ENCODE data around the gene EAPP. TPM values are rescaled to one million over a fixed set of nuclear protein-coding genes. Genes with fewer than 3 reads are reported as not detected.
"Not testable (repeated sequence)": the region's sequence is repeated elsewhere in the genome, so short reads cannot be mapped to it uniquely, and the experiment has no call there.

The EAPP gene
- total and polyA plus RNA-seq, 3 experiments from 2014 or later: 36.4 to 96.2 (median 38.6) TPM

DNA sequence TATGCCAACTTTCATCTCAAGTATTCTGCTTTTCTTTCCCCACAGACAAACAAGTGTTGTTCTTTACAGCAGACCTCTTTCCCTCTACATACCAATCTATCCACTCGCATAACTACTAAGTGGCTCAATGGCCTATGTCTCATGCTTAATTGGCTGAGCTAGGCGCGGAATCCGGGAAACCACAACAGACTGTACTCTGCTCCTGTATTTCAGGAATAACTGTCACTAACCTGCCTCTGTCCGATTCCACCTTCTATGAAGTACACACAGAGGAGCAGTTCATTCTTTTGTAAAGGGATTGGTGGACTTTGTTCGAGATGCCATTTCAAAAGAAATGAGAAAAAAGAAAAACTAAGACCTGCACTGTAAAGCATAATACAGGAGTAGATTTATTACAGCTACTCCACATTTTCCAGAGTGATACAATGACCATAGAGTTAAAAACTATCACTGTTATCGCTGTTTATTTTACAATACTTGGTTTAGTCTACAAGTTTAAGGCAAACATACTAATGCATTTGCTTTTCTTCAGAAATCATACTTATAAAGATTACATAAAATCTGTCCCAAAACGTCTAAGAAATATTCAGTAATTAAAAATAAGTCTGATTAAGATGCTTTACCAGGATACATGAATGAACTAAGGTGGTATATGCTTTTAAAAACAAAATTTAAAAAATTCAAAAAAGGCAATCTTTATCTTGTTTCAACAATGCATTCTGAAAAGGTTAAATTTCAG lies 22.7 kb upstream of the EAPP start:
- not testable (repeated sequence) for DNase-seq; H3K4me1 ChIP-seq (ENCODE audit: insufficient read depth, low read length)

DNA sequence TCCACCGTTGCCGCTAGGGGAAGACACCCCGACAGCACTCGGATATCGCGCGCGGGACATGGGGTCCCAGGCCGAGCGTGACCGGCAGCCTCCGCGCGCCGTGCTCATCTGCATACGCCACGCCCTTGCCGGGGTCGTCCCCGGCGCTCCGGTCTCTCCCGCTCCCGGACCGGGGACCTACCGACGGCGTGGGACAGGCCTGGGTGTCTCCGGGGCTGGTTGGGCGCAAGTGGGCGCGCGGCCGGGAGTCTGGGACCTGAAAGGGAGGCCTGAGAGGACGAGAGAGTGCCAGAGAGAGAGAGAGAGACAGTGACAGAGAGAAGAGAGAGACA lies 17.0 kb upstream of the EAPP start:
- H3K27ac ChIP-seq (ENCODE audit: low read depth, low read length); H3K27me3 Mint-ChIP-seq; H3K9me3 ChIP-seq (ENCODE audit: low read length); CTCF ChIA-PET; H3K27me3 ChIP-seq (ENCODE audit: insufficient read depth, low read length, poor library complexity, severe bottlenecking); H3K4me3 Mint-ChIP-seq; H3K36me3 ChIP-seq (ENCODE audit: insufficient read depth, low read length); H3K36me3 Mint-ChIP-seq; POLR2A ChIA-PET; H3K4me3 ChIP-seq (ENCODE audit: low read length); H3K4me1 ChIP-seq (ENCODE audit: insufficient read depth, low read length); H3K27ac Mint-ChIP-seq; DNase-seq: not testable (repeated sequence)
- Mint-ChIP-seq H3K9me3 (peaks cover 6 to 17% (median 16%) of the 10 kb centered on the region in 5 donors), H3K4me1 (peaks cover 11 to 17% (median 13%) of the 10 kb centered on the region in 3 donors)

More for the DNA sequence above, 22.7 kb upstream of the EAPP start:
- H3K9me3 ChIP-seq (ENCODE audit: low read length); H3K27me3 Mint-ChIP-seq; H3K9me3 Mint-ChIP-seq; CTCF ChIA-PET; H3K27ac ChIP-seq (ENCODE audit: low read depth, low read length); H3K4me1 Mint-ChIP-seq; POLR2A ChIA-PET; H3K4me3 Mint-ChIP-seq; H3K4me3 ChIP-seq (ENCODE audit: low read length); H3K36me3 ChIP-seq (ENCODE audit: insufficient read depth, low read length); H3K27me3 ChIP-seq (ENCODE audit: insufficient read depth, low read length, poor library complexity, severe bottlenecking): not testable (repeated sequence)
- Mint-ChIP-seq H3K36me3 (peaks cover 0 to 32% (median 2%) of the 10 kb centered on the region in 3 donors), H3K27ac (peak overlapping the region in 1 of 8 donors; percentile 60)

DNA sequence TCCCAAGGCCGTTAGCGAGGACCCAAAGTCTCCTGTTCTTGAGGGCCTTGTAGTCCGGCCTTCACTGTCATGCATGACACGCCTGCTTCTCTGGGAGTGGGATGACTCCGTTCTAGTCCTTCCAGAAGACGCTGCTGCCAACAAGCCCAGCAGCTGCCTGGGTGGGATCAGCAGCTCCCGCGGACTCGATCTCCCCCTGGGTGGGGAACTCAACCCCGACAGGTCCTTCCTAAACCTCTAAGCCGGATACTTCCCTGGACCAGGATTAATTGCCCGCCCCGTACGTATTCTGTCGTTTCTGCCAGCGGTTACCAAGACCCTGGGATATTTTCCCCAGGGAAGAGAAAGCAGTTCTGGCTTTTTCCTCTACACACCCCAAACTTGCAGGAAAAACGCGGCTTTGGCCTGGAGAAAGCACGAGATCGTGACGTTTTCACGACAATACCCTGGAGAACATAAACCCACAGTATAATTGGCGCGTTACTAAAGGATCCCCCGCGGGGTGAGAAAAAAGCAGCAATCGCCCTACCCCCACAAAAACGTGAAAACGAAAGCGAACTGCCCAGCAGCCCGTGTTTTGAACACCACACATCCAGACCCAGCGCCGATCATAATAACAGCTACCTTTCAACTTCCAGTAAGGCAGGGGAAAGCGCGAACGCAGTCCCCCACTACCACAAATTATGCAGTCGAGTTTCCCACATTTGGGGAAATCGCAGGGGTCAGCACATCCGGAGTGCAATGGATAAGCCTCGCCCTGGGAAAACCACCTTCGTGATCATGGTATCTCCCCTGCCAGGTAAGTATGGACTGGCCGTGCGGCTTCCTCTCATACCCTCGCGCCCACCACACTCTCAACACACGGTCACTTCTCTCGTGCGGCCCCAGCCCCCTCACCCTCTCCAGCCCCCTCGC lies 16.3 kb upstream of the EAPP start:
- H3K4me3 Mint-ChIP-seq; H3K36me3 ChIP-seq (ENCODE audit: insufficient read depth, low read length); H3K4me3 ChIP-seq (ENCODE audit: low read length); H3K9me3 ChIP-seq (ENCODE audit: low read length); CTCF ChIA-PET; H3K27me3 ChIP-seq (ENCODE audit: insufficient read depth, low read length, poor library complexity, severe bottlenecking); H3K27me3 Mint-ChIP-seq; H3K27ac Mint-ChIP-seq; H3K4me1 ChIP-seq (ENCODE audit: insufficient read depth, low read length); H3K36me3 Mint-ChIP-seq; DNase-seq; H3K27ac ChIP-seq (ENCODE audit: low read depth, low read length); POLR2A ChIA-PET: not testable (repeated sequence)
- H3K9me3 Mint-ChIP-seq: peaks cover 7 to 22% (median 20%) of the 10 kb centered on the region in 5 donors
- H3K4me1 Mint-ChIP-seq: peaks cover 13 to 20% (median 15%) of the 10 kb centered on the region in 3 donors

DNA sequence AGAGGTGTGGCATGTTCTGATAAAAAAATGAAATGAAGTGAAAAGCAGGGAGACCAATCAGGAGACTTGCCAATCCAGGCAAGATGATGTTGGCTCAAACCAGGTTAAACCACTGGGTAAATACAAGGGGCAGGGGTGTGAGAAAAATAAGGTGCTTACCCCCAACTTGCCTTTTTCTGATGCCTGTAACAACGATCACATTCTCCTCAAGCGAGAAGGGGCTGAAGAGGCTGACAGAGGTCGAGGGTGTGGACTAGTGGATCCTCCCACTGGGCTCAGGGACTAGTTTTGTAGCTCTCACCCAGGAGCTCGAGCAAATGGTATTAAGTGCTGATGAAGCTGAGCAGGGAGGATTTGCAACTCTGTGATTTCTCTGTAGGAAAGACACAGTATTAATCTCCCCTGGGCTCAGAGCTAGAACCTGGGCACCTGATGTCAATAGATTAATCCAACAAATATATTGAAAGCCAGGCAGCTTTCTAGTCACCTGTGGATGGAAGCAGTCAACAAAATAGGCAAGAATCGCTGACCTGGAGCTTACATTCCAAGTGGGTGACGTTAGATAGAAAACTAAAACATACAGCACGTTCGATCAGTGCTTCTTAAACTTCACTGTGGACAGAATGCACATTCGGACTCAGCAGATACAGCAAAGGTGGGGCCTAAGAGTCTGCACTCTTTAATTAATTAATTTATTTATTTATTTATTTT lies 15.2 kb upstream of the EAPP start:
- Histone ChIP-seq H3K27me3 (ENCODE audit: insufficient read depth, low read length, poor library complexity, severe bottlenecking) (no peaks in the 10 kb centered on the region), H3K9me3 (ENCODE audit: low read length) (no peaks in the 10 kb centered on the region), H3K4me1 (ENCODE audit: insufficient read depth, low read length) (no peaks in the 10 kb centered on the region), H3K27ac (ENCODE audit: low read depth, low read length) (no peak overlapping the region), H3K4me3 (ENCODE audit: low read length) (no peak overlapping the region), H3K36me3 (ENCODE audit: insufficient read depth, low read length) (no peaks in the 10 kb centered on the region)
- Mint-ChIP-seq H3K9me3 (peaks cover 7 to 31% (median 24%) of the 10 kb centered on the region in 5 donors), H3K4me1 (peaks cover 16 to 23% (median 16%) of the 10 kb centered on the region in 3 donors), H3K36me3 (peaks cover 0 to 6% (median 1%) of the 10 kb centered on the region in 3 donors), H3K4me3 (peak overlapping the region; percentile 27 to 77 (median 66)), H3K27ac (peak overlapping the region in 7 of 8 donors; percentile 31 to 88 (median 79)), H3K27me3 (no peaks in the 10 kb centered on the region)
- ChIA-PET CTCF (interaction anchor here (0.6 kb wide), 1 partner anchor 22 kb away, joined by 3 read pairs; no protein-coding TSS in a partner anchor), POLR2A (interaction anchor here (1.0 kb wide), 1 partner anchor 15 kb away, joined by 3 read pairs; no protein-coding TSS in a partner anchor)
- DNase-seq: peak in 1 of 5 donors; percentile 5

DNA sequence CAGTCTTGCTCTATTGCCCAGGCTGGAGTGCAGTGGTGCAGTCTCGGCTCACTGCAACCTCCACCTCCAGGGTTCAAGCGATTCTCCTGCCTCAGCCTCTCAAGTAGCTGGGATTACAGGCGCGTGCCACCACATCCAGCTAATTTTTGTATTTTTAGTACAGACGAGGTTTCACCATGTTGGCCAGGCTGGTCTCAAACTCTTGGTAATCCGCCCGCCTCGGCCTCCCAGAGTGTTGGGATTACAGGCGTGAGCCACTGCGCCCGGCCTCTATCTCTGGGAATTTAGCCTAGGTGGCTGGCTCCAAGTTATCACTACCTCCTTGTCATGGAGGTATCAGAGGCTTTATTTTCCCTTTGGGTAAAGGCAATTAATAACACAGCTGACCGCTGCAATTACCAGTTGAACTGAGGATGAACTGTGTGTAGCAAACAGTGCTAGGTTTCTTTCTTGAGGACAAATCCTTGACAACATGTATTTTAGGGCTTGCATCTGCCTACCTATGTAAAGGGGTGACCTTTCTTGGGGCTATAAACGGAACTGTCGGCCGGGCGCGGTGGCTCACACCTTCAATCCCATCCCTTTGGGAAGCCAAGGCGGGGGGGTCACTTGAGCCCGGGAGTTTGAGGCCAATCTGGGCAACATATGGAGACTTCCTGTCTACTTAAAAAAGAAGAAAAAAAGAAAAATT lies 9.9 kb upstream of the EAPP start:
- H3K36me3 ChIP-seq (ENCODE audit: insufficient read depth, low read length); H3K4me3 ChIP-seq (ENCODE audit: low read length); H3K27me3 ChIP-seq (ENCODE audit: insufficient read depth, low read length, poor library complexity, severe bottlenecking); H3K9me3 ChIP-seq (ENCODE audit: low read length); H3K27ac ChIP-seq (ENCODE audit: low read depth, low read length); H3K36me3 Mint-ChIP-seq; H3K4me1 ChIP-seq (ENCODE audit: insufficient read depth, low read length); DNase-seq; H3K27me3 Mint-ChIP-seq; POLR2A ChIA-PET: not testable (repeated sequence)
- Mint-ChIP-seq H3K27ac (peak overlapping the region in 4 of 8 donors; percentile 11 to 81 (median 54)), H3K4me3 (peak overlapping the region in 4 of 7 donors; percentile 25 to 58 (median 42)), H3K9me3 (peaks cover 7 to 32% (median 24%) of the 10 kb centered on the region in 5 donors), H3K4me1 (peaks cover 13 to 24% (median 17%) of the 10 kb centered on the region in 3 donors)
- CTCF ChIA-PET: interaction anchor here (1.6 kb wide), 1 partner anchor 16 kb away, joined by 4 read pairs; no protein-coding TSS in a partner anchor

DNA sequence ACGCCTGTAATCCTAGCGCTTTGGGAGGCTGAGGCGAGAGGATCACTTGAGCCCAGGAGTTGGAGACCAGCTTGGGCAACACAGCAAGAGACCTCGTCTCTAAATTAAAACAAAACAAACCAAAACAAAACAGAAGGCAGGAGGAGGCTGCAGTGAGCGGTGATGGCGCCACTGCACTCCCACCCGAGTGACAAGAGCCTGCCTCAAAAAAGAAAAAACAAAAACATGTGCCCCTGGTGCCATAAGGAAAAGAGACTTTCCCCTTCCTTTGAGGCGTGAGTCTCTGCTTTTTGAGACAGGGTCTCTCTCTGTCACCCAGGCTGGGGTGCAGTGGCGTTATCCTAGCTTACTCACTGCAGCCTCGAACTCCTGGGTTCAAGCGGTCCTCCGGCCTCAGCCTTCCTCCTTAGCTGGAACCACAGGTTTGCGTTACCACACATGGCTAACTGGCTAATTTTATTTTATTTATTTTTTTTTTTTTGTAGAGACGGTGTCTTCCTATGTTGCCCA lies 9.0 kb upstream of the EAPP start:
- Mint-ChIP-seq H3K27me3 (no peaks in the 10 kb centered on the region), H3K4me1 (peaks cover 8 to 17% (median 12%) of the 10 kb centered on the region in 3 donors), H3K4me3 (peak overlapping the region in 5 of 7 donors; percentile 23 to 58 (median 41)), H3K9me3 (peaks cover 7 to 27% (median 19%) of the 10 kb centered on the region in 5 donors), H3K36me3 (peaks cover 0 to 6% (median 0%) of the 10 kb centered on the region in 3 donors), H3K27ac (peak overlapping the region in 2 of 8 donors; percentile 37 to 81)
- POLR2A ChIA-PET: interaction anchor here (0.7 to 0.8 kb wide), 2 partner anchors 68 to 82 kb away, joined by 4 to 5 read pairs; no protein-coding TSS in a partner anchor
- DNase-seq: peak in 2 of 5 donors; percentile 23 to 55
- no peaks in the 10 kb centered on the region for H3K4me1 ChIP-seq (ENCODE audit: insufficient read depth, low read length)
- H3K27me3 ChIP-seq (ENCODE audit: insufficient read depth, low read length, poor library complexity, severe bottlenecking): no peaks in the 10 kb centered on the region
- H3K27ac ChIP-seq (ENCODE audit: low read depth, low read length): no peak overlapping the region
- no peaks in the 10 kb centered on the region for H3K9me3 ChIP-seq (ENCODE audit: low read length)
- H3K36me3 ChIP-seq (ENCODE audit: insufficient read depth, low read length): no peaks in the 10 kb centered on the region
- CTCF ChIA-PET: interaction anchor here (0.6 to 1.6 kb wide), 2 partner anchors 17 to 307 kb away, joined by 4 to 5 read pairs; no protein-coding TSS in a partner anchor
- H3K4me3 ChIP-seq (ENCODE audit: low read length): no peak overlapping the region

DNA sequence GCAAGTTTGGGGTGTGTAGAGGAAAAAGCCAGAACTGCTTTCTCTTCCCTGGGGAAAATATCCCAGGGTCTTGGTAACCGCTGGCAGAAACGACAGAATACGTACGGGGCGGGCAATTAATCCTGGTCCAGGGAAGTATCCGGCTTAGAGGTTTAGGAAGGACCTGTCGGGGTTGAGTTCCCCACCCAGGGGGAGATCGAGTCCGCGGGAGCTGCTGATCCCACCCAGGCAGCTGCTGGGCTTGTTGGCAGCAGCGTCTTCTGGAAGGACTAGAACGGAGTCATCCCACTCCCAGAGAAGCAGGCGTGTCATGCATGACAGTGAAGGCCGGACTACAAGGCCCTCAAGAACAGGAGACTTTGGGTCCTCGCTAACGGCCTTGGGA lies 7.6 kb upstream of the EAPP start:
- H3K27me3 ChIP-seq (ENCODE audit: insufficient read depth, low read length, poor library complexity, severe bottlenecking); H3K4me1 ChIP-seq (ENCODE audit: insufficient read depth, low read length): not testable (repeated sequence)

More for the DNA sequence above, 7.6 kb upstream of the EAPP start:
- POLR2A ChIA-PET; DNase-seq; H3K36me3 ChIP-seq (ENCODE audit: insufficient read depth, low read length); H3K4me3 Mint-ChIP-seq; H3K9me3 ChIP-seq (ENCODE audit: low read length); H3K27ac Mint-ChIP-seq; H3K36me3 Mint-ChIP-seq; CTCF ChIA-PET; H3K27me3 Mint-ChIP-seq; H3K27ac ChIP-seq (ENCODE audit: low read depth, low read length); H3K4me3 ChIP-seq (ENCODE audit: low read length): not testable (repeated sequence)
- Mint-ChIP-seq H3K4me1 (peaks cover 8 to 17% (median 12%) of the 10 kb centered on the region in 3 donors), H3K9me3 (peaks cover 7 to 22% (median 15%) of the 10 kb centered on the region in 5 donors)
